GM10847 (cell line): ENCODE data around the gene MMP7.

Source experiments
- POLR2A ChIP-seq: IDR thresholded peaks from 2 replicates; pipeline ENCODE4 v1.6.1; 2011; ENCODE audit not compliant: insufficient read length; ENCODE audit errors: extremely low read depth

The MMP7 gene

DNA sequence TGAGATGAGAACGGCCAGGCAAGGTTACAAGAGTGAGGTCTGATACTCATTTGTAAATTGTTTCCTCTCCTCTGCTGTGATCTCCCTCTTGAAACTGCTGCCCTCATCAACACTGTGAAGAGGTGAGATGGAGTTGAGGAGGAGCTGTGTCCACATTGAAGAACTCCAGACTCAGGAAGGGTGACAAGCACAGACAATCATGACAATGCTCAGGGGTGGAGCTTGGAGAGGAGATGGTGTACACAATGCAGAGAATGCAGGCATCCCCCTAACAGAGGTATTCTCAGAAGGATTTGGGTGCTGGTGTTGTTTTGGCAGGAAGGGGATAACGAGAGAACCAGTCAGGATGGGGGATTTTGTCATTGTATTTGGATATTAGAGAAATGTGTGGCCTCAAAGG is 21.5 kb upstream of the MMP7 start:
- TF ChIP-seq POLR2A: no peak

GRCh38 chr11:102551169-102551781 is 20.7 kb upstream of the MMP7 start:
- TF ChIP-seq POLR2A: no peak

DNA sequence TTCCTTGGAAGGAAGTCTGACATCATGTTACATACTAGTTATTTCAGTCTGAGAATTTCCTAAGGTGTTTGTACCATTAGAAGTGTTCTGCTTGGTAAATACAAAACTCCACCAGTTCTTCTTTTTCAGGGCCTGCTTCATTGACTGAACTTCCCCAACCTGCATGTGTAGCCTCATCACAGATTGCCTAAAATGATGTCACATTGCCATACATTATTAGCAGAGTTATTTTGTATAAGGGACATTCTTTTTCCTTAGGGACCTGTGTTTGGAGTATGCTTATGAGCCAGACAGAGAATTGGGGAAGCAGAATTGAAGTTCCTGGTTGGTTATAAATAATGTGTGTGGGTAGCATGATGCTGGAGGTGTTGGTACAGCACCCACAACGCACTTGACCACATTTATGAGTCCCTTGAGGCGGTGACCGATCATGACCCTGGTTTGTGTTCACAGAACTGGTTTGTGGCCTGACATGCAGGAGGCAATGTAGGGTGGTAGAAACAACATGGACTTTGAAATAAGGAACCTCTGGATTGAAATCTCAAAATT is 16.4 kb upstream of the MMP7 start:
- TF ChIP-seq POLR2A: no peak

DNA sequence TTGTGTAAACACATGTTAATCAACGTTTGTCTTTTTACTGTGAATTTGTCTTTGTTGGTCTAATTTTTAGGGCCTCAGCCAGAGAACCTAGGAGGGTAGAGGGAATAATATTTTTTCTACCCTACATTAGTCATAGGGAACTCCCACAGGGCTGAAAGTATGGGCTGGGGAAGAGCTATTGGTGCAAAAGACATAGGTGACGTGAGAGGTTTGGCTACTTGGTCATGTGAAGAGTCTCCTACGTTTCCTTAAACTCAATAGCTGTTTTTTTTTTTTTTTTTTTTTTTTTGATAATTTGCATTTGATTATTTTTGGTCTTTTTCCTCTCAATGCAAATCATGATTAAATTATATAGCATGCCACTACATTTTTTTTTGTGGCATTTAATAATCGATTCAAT is 15.9 kb upstream of the MMP7 start:
- no peak for TF ChIP-seq POLR2A

DNA sequence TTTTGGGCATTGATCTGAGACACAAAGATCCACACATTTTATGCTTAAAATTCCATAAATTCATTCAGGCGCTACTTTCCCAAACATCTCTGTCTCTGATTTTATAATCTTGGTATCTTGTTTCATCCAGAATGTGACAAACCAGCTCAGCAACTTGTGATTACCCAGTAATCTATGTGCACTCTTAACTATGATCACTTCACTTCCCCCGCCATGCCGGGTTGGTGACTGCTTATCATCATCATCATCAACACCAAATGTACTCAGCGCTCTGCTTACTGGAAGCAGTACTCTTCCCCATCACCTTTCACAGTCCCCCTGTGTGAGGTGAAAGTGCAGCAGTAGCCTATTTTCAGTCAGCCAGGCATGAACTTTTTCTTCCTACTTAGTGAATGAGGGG is 15.2 kb upstream of the MMP7 start:
- no peak for TF ChIP-seq POLR2A

DNA sequence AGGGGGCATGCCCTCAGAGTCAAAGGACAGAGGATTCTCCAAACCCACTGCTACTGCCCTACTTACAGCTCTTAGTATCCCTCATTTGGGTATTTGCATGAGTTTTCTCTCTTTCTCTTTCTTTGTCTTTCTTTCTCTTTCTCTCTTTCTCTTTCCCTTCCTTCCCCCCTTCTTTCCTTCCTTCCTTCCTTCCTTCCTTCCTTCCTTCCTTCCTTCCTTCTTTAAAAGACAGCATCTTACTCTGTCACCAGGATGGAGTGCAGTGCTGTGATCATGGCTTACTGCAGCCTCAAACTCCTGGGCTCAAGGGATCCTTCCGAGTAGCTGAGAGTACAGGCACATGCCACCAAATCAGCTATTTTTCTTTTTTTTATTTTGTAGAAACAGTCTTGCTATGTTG is 14.0 kb upstream of the MMP7 start:
- no peak for TF ChIP-seq POLR2A

DNA sequence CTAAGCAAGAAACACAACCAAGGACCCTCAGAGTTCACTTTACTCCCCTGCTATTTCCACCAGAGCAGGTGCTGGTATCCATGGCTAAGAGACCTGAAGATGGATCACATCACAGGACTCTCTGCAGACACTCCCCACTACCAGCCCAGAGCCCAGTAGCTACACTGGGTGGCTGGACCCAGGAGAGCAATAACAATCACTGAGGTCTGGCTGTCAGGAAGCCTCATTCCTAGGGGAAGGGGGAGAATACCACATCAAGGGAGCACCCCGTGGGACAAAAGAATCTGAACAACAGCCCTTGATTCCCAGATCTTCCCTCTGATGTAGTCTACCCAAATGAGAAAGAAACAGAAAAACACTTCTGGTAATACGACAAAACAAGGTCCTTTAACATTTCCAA is 9.0 kb upstream of the MMP7 start:
- no peak for TF ChIP-seq POLR2A

DNA sequence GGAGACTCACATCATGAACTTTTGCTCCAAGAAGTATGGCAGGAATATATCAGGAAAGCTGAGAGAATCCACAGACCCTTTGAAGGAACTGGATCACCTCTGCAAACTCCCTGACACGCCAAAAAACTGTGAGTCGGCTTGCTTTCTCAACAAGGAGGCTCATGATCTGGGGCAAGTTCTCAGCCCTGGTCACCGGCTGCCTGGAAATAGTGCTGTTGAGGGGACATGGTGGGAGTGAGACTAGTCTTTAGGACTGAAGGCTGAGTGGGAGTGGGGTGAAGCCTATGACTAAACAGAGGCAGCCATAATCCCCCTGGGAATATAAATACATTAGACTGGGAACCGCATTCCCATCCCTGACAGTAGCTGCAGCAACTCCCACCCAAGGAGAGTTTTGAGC is 8.4 kb upstream of the MMP7 start:
- TF ChIP-seq POLR2A: no peak

DNA sequence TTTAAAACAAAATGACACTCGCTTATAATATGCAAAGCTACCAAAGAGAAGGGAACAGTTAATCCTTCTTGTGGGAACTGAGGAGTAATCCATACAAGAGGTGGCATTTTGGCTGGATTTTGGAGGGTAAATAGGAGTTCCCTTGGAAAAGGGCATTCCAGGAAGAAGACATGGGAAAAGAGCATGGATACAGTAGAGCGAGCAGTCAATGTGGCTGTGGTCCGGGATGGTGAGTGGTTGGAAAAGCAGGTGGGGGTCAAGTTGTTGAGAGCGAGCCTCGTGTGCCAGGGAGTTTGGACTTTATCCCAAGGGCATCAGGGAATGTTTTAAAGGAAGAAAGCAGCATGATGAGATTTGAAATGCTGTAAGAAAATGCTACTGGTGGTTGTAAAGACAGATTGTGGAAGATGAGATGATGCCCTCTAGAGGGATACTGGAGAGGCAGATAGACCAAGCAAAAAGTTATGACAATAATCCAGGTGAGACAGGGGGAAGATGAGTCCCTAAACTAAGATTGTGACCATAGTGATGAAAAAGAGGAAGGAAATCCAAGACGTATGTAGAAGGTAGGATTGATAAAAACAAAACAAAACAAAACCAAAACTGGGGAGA is 3.8 kb upstream of the MMP7 start:
- no peak for TF ChIP-seq POLR2A

DNA sequence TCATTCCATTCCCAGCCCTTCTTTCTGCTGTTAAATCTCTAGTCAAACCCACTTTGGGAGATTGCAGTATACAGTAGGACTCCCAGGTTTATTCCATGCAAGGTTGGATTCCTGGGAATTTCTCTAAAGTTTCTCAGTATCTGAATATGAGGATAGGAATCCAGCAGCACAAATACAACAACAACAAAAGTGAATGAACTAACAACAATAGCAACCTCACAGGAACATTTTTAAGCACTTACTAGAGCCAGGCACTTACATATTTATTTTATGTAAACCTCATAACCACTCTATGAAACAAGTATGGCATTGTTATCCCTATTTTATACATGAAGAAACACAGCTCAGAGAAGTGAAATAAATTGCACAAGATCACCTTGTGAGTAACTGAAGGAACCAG is 1.9 kb downstream of the MMP7 start:
- TF ChIP-seq POLR2A: no peak

DNA sequence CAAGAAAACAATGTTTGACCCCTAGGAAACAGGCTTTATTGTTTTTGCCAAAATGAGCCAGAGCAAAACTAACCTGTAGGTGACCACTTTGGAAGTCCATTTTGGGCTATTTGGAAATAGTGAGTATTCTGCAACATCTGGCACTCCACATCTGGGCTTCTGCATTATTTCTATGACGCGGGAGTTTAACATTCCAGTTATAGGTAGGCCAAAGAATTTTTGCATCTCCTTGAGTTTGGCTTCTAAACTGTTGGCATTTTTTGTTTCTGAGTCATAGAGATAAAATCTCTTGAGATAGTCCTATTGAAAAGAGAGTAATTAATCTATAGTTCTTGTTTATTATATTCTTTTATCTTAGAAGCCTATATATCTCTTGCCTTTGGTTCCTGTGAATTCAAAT is 2.9 kb downstream of the MMP7 start:
- TF ChIP-seq POLR2A: no peak

DNA sequence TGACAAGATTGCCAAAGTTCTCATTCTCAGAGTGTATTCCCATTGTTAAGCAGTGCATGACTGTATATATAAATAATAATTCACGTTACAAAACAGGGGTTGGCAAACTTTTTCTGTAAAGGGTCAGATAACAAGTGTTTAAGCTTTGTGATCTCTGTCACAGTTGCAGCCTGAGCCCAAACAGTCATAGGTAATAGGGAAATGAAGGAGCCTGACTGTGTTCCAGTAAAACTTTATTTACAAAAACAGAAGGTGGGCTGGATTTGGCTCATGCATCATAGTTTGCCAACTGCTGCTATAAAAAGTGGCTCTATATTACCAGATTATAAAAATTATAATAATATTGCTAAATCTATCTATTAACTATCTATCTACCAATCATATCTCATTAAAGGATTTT is 3.5 kb downstream of the MMP7 start:
- TF ChIP-seq POLR2A: no peak

- TF ChIP-seq POLR2A: no peak
Measured at GRCh38 chr11:102523887-102524286, 6.7 kb downstream of the MMP7 start.

GRCh38 chr11:102523189-102523570 is 7.4 kb downstream of the MMP7 start:
- no peak for TF ChIP-seq POLR2A

GRCh38 chr11:102522312-102523188 is 8.0 kb downstream of the MMP7 start:
- no peak for TF ChIP-seq POLR2A

DNA sequence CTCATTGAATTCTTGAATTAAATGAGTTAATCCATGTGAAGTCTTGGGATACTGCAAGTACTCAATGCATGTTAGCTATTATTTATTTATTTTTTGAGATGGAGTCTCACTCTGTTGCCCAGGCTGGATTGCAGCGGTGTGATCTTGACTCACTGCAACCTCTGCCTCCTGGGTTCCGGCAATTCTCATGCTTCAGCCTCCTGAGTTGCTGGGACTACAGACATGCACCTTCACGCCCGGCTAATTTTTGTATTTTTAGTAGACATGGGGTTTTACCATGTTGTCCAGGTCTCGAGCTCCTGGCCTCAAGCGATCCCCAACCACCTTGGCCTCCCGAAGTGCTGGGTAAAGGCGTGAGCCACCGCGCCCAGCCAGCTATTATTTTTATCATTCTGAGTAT is 9.4 kb downstream of the MMP7 start:
- TF ChIP-seq POLR2A: no peak
